HCT116 (cell line): ENCODE measurements around the gene C19orf44. TPM values are rescaled to one million over a fixed set of nuclear protein-coding genes. Genes with fewer than 3 reads are reported as not detected.

Experiments
- ATAC-seq: fragments of 200-7000 bp; cut with Tn5 transposase; 2 replicates; pipeline ENCODE4 v1.9.1; 2020; ENCODE audit warnings: mild to moderate bottlenecking, moderate library complexity
- BruUV-seq: library from RNA; stranded (reverse); fragments of 400-500 nt; replicated peaks from 2 replicates; lab custom pipeline; 2021; lab: Mats Ljungman, UMichigan
- CTCF ChIA-PET: fragments of 300-600 bp; sonication (Branson Sonifier 250); formaldehyde crosslinking; loops from one replicate; lab custom pipeline; 2021; ENCODE audit warnings: antibody characterized with exemption; lab: Charles Lee
- POLR2A ChIA-PET: fragments of 300-600, 350-600 bp; sonication (Branson Sonifier 250); formaldehyde crosslinking; loops from one replicate; lab custom pipeline; 2021; ENCODE audit warnings: antibody characterized with exemption; lab: Charles Lee
- RAD21 ChIA-PET, 2 experiments: fragments of 300-600 bp; sonication (Branson Sonifier 250); formaldehyde crosslinking; loops; one replicate each; lab custom pipeline; 2023; ENCODE audit warnings: low total read pairs in 2 of 2; ENCODE audit not compliant: uncharacterized antibody in 2 of 2, unreplicated experiment in 2 of 2, low non-redundant PET in 1 of 2; lab: Charles Lee
- DNase-seq: peaks from one replicate; pipeline ENCODE4 v3.0.0-alpha.2; 2010; ENCODE audit warnings: low read depth, low spot score
- H2AFZ ChIP-seq: fragments of 200-600 bp; shearing (Covaris generic), sonication (generic); 2 replicates; pipeline ENCODE4 v1.6.1; 2017; ENCODE audit warnings: low read depth, mixed run types, mixed read lengths, antibody characterized with exemption, low read length; ENCODE audit not compliant: poor library complexity, severe bottlenecking
- H3K27ac ChIP-seq: 2 replicates; pipeline ENCODE4 v1.5.1; 2012; ENCODE audit warnings: low read depth, low read length
- H3K27me3 ChIP-seq: fragments of 200-600 bp; sonication (generic); 2 replicates; pipeline ENCODE4 v1.6.1; 2016; ENCODE audit warnings: mixed run types, low read length, mixed read lengths; ENCODE audit not compliant: insufficient read depth
- H3K36me3 ChIP-seq, 2 experiments: fragments of 200-500 bp in 1 of 2; fragments of 200-600 bp in 1 of 2; sonication (Bioruptor generic) in 1 of 2; sonication (generic) in 1 of 2; 2 replicates each; pipeline versions ENCODE4 v1.5.1 to v1.6.1; 2014 to 2016; ENCODE audit warnings: low read length in 2 of 2, inconsistent platforms in 1 of 2, mixed read lengths in 1 of 2, mixed run types in 1 of 2; ENCODE audit not compliant: insufficient read depth in 2 of 2, control insufficient read depth in 1 of 2
- H3K4me1 ChIP-seq, 2 experiments: fragments of 200-600 bp in 1 of 2; sonication (generic) in 1 of 2; 2 replicates each; pipeline versions ENCODE4 v1.5.1 to v1.6.1; 2012 to 2017; ENCODE audit warnings: low read length in 2 of 2, inconsistent platforms in 1 of 2, mild to moderate bottlenecking in 1 of 2, mixed read lengths in 1 of 2, mixed run types in 1 of 2, moderate library complexity in 1 of 2; ENCODE audit not compliant: insufficient read depth in 2 of 2, control insufficient read depth in 1 of 2
- H3K4me2 ChIP-seq: fragments of 200-600 bp; sonication (generic); 2 replicates; pipeline ENCODE4 v1.6.1; 2017; ENCODE audit warnings: mixed run types, low read length, mixed read lengths
- H3K4me3 ChIP-seq, 2 experiments: fragments of 200-600 bp in 1 of 2; sonication (generic) in 1 of 2; replicated peaks in 1 of 2; 2 replicates each; pipeline ENCODE4 v1.5.1; 2011 to 2016; ENCODE audit warnings: low read length in 2 of 2, control low read depth in 1 of 2, low read depth in 1 of 2, mild to moderate bottlenecking in 1 of 2, mixed read lengths in 1 of 2, mixed run types in 1 of 2
- H3K79me2 ChIP-seq: fragments of 200-600 bp; sonication (generic); 2 replicates; pipeline ENCODE4 v1.6.1; 2017; ENCODE audit warnings: mild to moderate bottlenecking, mixed run types, low read length, moderate library complexity, mixed read lengths; ENCODE audit not compliant: insufficient read depth
- H3K9ac ChIP-seq: fragments of 200-600 bp; sonication (generic); 2 replicates; pipeline ENCODE4 v1.6.1; 2016; ENCODE audit warnings: low read length, mixed read lengths
- H3K9me2 ChIP-seq: fragments of 200-600 bp; sonication (generic), shearing (Covaris generic); 2 replicates; pipeline ENCODE4 v1.6.1; 2017; ENCODE audit warnings: mixed run types, mild to moderate bottlenecking, moderate library complexity; ENCODE audit not compliant: insufficient read depth
- H3K9me3 ChIP-seq, 2 experiments: fragments of 200-500 bp in 1 of 2; fragments of 200-600 bp in 1 of 2; sonication (Bioruptor generic) in 1 of 2; sonication (generic) in 1 of 2; 2 replicates each; pipeline ENCODE4 v1.6.1; 2014 to 2017; ENCODE audit warnings: low read length in 2 of 2, mixed read lengths in 2 of 2, inconsistent platforms in 1 of 2, low read depth in 1 of 2, mild to moderate bottlenecking in 1 of 2, mixed run types in 1 of 2, moderate library complexity in 1 of 2; ENCODE audit not compliant: control insufficient read depth in 1 of 2, insufficient read depth in 1 of 2
- H4K20me1 ChIP-seq: fragments of 200-600 bp; sonication (generic), shearing (Covaris generic); 2 replicates; pipeline ENCODE4 v1.6.1; 2017; ENCODE audit warnings: mixed run types, mild to moderate bottlenecking, moderate library complexity; ENCODE audit not compliant: insufficient read depth
- ATF3 ChIP-seq: IDR thresholded peaks from 2 replicates; pipeline ENCODE4 v1.6.1; 2012
- CBX3 ChIP-seq: IDR thresholded peaks from 2 replicates; pipeline ENCODE4 v1.6.1; 2012; ENCODE audit warnings: low read depth
- EZH2 ChIP-seq: fragments of 200-600 bp; sonication (generic); IDR thresholded peaks from 2 replicates; pipeline ENCODE4 v1.6.1; 2017; ENCODE audit warnings: antibody characterized with exemption, mixed run types
- FOSL1 ChIP-seq: IDR thresholded peaks from 2 replicates; pipeline ENCODE4 v1.6.1; 2012; ENCODE audit warnings: low read depth
- JUND ChIP-seq: IDR thresholded peaks from 2 replicates; pipeline ENCODE4 v1.6.1; 2012
- POLR2AphosphoS5 ChIP-seq: IDR thresholded peaks from 2 replicates; pipeline ENCODE4 v1.6.1; 2011; ENCODE audit warnings: mild to moderate bottlenecking, low read depth, low read length, moderate library complexity
- SP1 ChIP-seq: IDR thresholded peaks from 2 replicates; pipeline ENCODE4 v1.6.1; 2012; ENCODE audit warnings: low read depth
- SRF ChIP-seq: IDR thresholded peaks from 2 replicates; pipeline ENCODE4 v1.6.1; 2012; ENCODE audit warnings: low read depth
- TCF7L2 ChIP-seq: IDR thresholded peaks from 2 replicates; pipeline ENCODE4 v1.7.0; 2011; ENCODE audit warnings: borderline replicate concordance, inconsistent platforms; ENCODE audit not compliant: insufficient read depth, insufficient read length; ENCODE audit errors: extremely low read depth
- YY1 ChIP-seq: IDR thresholded peaks from 2 replicates; pipeline ENCODE4 v1.6.1; 2011; ENCODE audit warnings: low read length, low read depth, moderate library complexity, mild to moderate bottlenecking; ENCODE audit not compliant: insufficient replicate concordance; ENCODE audit errors: extremely low read depth
- ZFX ChIP-seq: fragments of 450-650 bp; IDR thresholded peaks from 2 replicates; pipeline ENCODE4 v1.6.1; 2017
- ZNF274 ChIP-seq: fragments of 200-500 bp; sonication (Bioruptor generic); IDR thresholded peaks from 2 replicates; pipeline ENCODE4 v1.6.1; 2014; ENCODE audit warnings: mild to moderate bottlenecking, low read depth, low read length, inconsistent platforms
- intact Hi-C: fragments of 100-400 bp; cut with micrococcal nuclease; formaldehyde crosslinking; loops from 2 replicates; pipeline ENCODE4 v1.10.0; 2022
- total RNA-seq: library from RNA; stranded (reverse); gene quantifications from one replicate; pipeline ENCODE4 v1.2.1, GENCODE V29; 2021; ENCODE audit not compliant: unreplicated experiment
- TF ChIP-seq, protein P1 (sequence below), 3 experiments: fragments of 200-600 bp in 1 of 3; sonication (generic) in 1 of 3; IDR thresholded peaks in 2 of 3; conservative IDR thresholded peaks in 1 of 3; 2 replicates each; pipeline ENCODE4 v1.5.1; 2012 to 2017; ENCODE audit warnings: low read depth in 2 of 3, low read length in 2 of 3, antibody characterized with exemption in 1 of 3, borderline replicate concordance in 1 of 3, control low read depth in 1 of 3, mild to moderate bottlenecking in 1 of 3, mixed read lengths in 1 of 3, mixed run types in 1 of 3, moderate library complexity in 1 of 3; ENCODE audit not compliant: insufficient read depth in 1 of 3
- TF ChIP-seq, protein P2 (sequence below): IDR thresholded peaks from 2 replicates; pipeline ENCODE4 v1.6.1; 2012; ENCODE audit warnings: low read depth
- TF ChIP-seq, protein P3 (sequence below): IDR thresholded peaks from 2 replicates; pipeline ENCODE4 v1.6.1; 2012

Gene C19orf44
- total RNA-seq, 1 experiment from 2014 or later: 6.8 TPM

DNA sequence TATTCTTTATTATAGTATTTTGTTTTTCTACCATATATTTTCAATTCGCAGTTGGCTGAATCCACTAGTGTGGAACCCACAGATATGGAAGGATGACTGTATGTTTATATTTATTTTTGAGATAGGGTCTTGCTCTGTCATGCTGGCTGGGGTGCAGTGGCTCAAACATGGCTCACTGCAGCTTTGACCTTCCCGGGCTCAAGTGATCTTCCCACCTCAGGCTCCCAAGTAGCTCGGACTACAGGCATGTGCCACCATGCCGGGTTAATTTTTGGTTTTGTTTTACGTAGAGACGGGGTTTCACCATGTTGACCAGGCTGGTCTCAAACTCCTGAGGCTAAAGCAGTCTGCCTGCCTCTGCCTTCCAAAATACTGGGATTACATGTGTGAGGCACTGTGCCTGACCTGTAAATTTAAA is 66.4 kb downstream of the C19orf44 start:
- H3K27me3 ChIP-seq: no peaks in the 10 kb centered on the region
- H3K27ac ChIP-seq: no peak overlapping the region
- no peak for ATAC-seq
- H3K9ac ChIP-seq: no peak overlapping the region
- POLR2A ChIA-PET: no interaction called here
- TF ChIP-seq FOSL1: no peak
- TF ChIP-seq JUND: no peak
- TF ChIP-seq ZNF274: no peak
- TF ChIP-seq, protein P1, sequence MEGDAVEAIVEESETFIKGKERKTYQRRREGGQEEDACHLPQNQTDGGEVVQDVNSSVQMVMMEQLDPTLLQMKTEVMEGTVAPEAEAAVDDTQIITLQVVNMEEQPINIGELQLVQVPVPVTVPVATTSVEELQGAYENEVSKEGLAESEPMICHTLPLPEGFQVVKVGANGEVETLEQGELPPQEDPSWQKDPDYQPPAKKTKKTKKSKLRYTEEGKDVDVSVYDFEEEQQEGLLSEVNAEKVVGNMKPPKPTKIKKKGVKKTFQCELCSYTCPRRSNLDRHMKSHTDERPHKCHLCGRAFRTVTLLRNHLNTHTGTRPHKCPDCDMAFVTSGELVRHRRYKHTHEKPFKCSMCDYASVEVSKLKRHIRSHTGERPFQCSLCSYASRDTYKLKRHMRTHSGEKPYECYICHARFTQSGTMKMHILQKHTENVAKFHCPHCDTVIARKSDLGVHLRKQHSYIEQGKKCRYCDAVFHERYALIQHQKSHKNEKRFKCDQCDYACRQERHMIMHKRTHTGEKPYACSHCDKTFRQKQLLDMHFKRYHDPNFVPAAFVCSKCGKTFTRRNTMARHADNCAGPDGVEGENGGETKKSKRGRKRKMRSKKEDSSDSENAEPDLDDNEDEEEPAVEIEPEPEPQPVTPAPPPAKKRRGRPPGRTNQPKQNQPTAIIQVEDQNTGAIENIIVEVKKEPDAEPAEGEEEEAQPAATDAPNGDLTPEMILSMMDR (IDR thresholded peaks at IDR 0.05 in 2 of 3, conservative IDR thresholded peaks at IDR 0.05 in 1 of 3; ENCODE audit: borderline replicate concordance in 1 of 3, insufficient read depth in 1 of 3, low read depth in 2 of 3, low read length in 2 of 3): no peak
- H2AFZ ChIP-seq: no peak overlapping the region
- no peak for DNase-seq
- no peak overlapping the region for H3K4me2 ChIP-seq
- H3K9me3 ChIP-seq: no peaks in the 10 kb centered on the region
- intact Hi-C loops: no loop called here
- CTCF ChIA-PET: no interaction called here
- no peaks in the 10 kb centered on the region for H3K4me1 ChIP-seq
- no TSS peak for BruUV-seq
- H3K4me3 ChIP-seq: no peak overlapping the region
- H3K79me2 ChIP-seq: peaks cover 18% of the 10 kb centered on the region; the same call in 1 of the 2 replicates
- no peaks in the 10 kb centered on the region for H4K20me1 ChIP-seq
- no peaks in the 10 kb centered on the region for H3K9me2 ChIP-seq
- RAD21 ChIA-PET: no interaction called here
- peaks cover 37 to 39% of the 10 kb centered on the region in 2 experiments for H3K36me3 ChIP-seq

GRCh38 chr19:16564842-16565241 is 68.6 kb downstream of the C19orf44 start:
- ATAC-seq: no peak
- no peaks in the 10 kb centered on the region for H3K27me3 ChIP-seq
- H3K9ac ChIP-seq: no peak overlapping the region
- no peaks in the 10 kb centered on the region for H3K9me3 ChIP-seq
- no peak overlapping the region for H3K4me2 ChIP-seq
- RAD21 ChIA-PET: no interaction called here
- no peak overlapping the region for H3K27ac ChIP-seq
- H4K20me1 ChIP-seq: no peaks in the 10 kb centered on the region
- CTCF ChIA-PET: no interaction called here
- peaks cover 31% of the 10 kb centered on the region; the same call in 1 of the 2 replicates for H3K79me2 ChIP-seq
- peaks cover 5 to 14% of the 10 kb centered on the region in 2 experiments for H3K4me1 ChIP-seq
- H3K36me3 ChIP-seq: peaks cover 32 to 41% of the 10 kb centered on the region in 2 experiments
- TF ChIP-seq ZNF274 (no peak), YY1 (no peak), SP1 (no peak), TCF7L2 (no peak), SRF (no peak), POLR2AphosphoS5 (no peak), CBX3 (no peak), ATF3 (no peak), ZFX (no peak), EZH2 (no peak)
- TF ChIP-seq, protein P2, sequence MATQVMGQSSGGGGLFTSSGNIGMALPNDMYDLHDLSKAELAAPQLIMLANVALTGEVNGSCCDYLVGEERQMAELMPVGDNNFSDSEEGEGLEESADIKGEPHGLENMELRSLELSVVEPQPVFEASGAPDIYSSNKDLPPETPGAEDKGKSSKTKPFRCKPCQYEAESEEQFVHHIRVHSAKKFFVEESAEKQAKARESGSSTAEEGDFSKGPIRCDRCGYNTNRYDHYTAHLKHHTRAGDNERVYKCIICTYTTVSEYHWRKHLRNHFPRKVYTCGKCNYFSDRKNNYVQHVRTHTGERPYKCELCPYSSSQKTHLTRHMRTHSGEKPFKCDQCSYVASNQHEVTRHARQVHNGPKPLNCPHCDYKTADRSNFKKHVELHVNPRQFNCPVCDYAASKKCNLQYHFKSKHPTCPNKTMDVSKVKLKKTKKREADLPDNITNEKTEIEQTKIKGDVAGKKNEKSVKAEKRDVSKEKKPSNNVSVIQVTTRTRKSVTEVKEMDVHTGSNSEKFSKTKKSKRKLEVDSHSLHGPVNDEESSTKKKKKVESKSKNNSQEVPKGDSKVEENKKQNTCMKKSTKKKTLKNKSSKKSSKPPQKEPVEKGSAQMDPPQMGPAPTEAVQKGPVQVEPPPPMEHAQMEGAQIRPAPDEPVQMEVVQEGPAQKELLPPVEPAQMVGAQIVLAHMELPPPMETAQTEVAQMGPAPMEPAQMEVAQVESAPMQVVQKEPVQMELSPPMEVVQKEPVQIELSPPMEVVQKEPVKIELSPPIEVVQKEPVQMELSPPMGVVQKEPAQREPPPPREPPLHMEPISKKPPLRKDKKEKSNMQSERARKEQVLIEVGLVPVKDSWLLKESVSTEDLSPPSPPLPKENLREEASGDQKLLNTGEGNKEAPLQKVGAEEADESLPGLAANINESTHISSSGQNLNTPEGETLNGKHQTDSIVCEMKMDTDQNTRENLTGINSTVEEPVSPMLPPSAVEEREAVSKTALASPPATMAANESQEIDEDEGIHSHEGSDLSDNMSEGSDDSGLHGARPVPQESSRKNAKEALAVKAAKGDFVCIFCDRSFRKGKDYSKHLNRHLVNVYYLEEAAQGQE: no peak
- TF ChIP-seq, protein P3, sequence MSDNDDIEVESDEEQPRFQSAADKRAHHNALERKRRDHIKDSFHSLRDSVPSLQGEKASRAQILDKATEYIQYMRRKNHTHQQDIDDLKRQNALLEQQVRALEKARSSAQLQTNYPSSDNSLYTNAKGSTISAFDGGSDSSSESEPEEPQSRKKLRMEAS: no peak
- POLR2A ChIA-PET: no interaction called here
- intact Hi-C loops: no loop called here
- BruUV-seq: no TSS peak
- no peak for DNase-seq
- no peaks in the 10 kb centered on the region for H3K9me2 ChIP-seq
- no peak overlapping the region for H3K4me3 ChIP-seq
- no peak overlapping the region for H2AFZ ChIP-seq
